Loucy (cell line): ENCODE results near the gene EEFSEC.

ENCODE experiments used
- H2AFZ ChIP-seq: fragments of 200-600 bp; sonication (generic); 2 replicates; pipeline ENCODE4 v1.6.0; 2016; ENCODE audit warnings: antibody characterized with exemption, mild to moderate bottlenecking, low read length, moderate library complexity
- H3F3A ChIP-seq: fragments of 200-600 bp; 2 replicates; pipeline ENCODE4 v1.6.0; 2016; ENCODE audit warnings: antibody characterized with exemption, low read depth, mild to moderate bottlenecking
- H3K27me3 ChIP-seq: fragments of 200-600 bp; sonication (generic); 2 replicates; pipeline ENCODE4 v1.6.1; 2014; ENCODE audit warnings: low read length, mild to moderate bottlenecking; ENCODE audit not compliant: insufficient read depth, poor library complexity, severe bottlenecking
- H3K36me3 ChIP-seq: fragments of 200-600 bp; sonication (generic); 2 replicates; pipeline ENCODE4 v1.6.1; 2016; ENCODE audit warnings: low read length; ENCODE audit not compliant: insufficient read depth
- H3K4me1 ChIP-seq: fragments of 200-600 bp; sonication (generic); 2 replicates; pipeline ENCODE4 v1.5.1; 2014; ENCODE audit warnings: low read length, mild to moderate bottlenecking; ENCODE audit not compliant: insufficient read depth, poor library complexity, severe bottlenecking
- H3K4me2 ChIP-seq: fragments of 200-600 bp; sonication (generic); 2 replicates; pipeline ENCODE4 v1.6.0; 2014; ENCODE audit warnings: antibody characterized with exemption, low read length, low read depth, mild to moderate bottlenecking; ENCODE audit not compliant: poor library complexity, severe bottlenecking
- H3K4me3 ChIP-seq: fragments of 200-600 bp; sonication (generic); 2 replicates; pipeline ENCODE4 v1.5.1; 2014; ENCODE audit warnings: low read length, mild to moderate bottlenecking, mixed read lengths; ENCODE audit not compliant: poor library complexity, severe bottlenecking
- H3K79me2 ChIP-seq: fragments of 200-600 bp; sonication (generic); 2 replicates; pipeline ENCODE4 v1.6.1; 2014; ENCODE audit warnings: low read length; ENCODE audit not compliant: insufficient read depth
- H3K9ac ChIP-seq: fragments of 200-600 bp; sonication (generic); 2 replicates; pipeline ENCODE4 v1.6.0; 2014; ENCODE audit warnings: mild to moderate bottlenecking, low read depth, low read length, moderate library complexity; ENCODE audit not compliant: poor library complexity, severe bottlenecking
- H3K9me2 ChIP-seq: fragments of 200-600 bp; sonication (generic); replicated peaks from 2 replicates; pipeline ENCODE4 v1.6.1; 2016; ENCODE audit warnings: low read depth, low read length, mixed read lengths
- H3K9me3 ChIP-seq: fragments of 200-600 bp; sonication (generic); 2 replicates; pipeline ENCODE4 v1.6.1; 2014; ENCODE audit warnings: mild to moderate bottlenecking, antibody characterized with exemption, low read length, low read depth; ENCODE audit not compliant: insufficient read depth
- H4K20me1 ChIP-seq: fragments of 200-600 bp; sonication (generic); 2 replicates; pipeline ENCODE4 v1.6.0; 2014; ENCODE audit warnings: antibody characterized with exemption, low read length, mild to moderate bottlenecking; ENCODE audit not compliant: insufficient read depth, poor library complexity, severe bottlenecking
- CTCF ChIP-seq: fragments of 200-600 bp; sonication (generic); conservative IDR thresholded peaks from 2 replicates; pipeline ENCODE4 v1.5.1; 2014; ENCODE audit warnings: mild to moderate bottlenecking, antibody characterized with exemption, low read length
- EZH2phosphoT487 ChIP-seq: fragments of 200-600 bp; IDR thresholded peaks from 2 replicates; pipeline ENCODE4 v1.6.1; 2018; ENCODE audit warnings: antibody characterized with exemption, mild to moderate bottlenecking, moderate library complexity, borderline replicate concordance

Gene EEFSEC

DNA sequence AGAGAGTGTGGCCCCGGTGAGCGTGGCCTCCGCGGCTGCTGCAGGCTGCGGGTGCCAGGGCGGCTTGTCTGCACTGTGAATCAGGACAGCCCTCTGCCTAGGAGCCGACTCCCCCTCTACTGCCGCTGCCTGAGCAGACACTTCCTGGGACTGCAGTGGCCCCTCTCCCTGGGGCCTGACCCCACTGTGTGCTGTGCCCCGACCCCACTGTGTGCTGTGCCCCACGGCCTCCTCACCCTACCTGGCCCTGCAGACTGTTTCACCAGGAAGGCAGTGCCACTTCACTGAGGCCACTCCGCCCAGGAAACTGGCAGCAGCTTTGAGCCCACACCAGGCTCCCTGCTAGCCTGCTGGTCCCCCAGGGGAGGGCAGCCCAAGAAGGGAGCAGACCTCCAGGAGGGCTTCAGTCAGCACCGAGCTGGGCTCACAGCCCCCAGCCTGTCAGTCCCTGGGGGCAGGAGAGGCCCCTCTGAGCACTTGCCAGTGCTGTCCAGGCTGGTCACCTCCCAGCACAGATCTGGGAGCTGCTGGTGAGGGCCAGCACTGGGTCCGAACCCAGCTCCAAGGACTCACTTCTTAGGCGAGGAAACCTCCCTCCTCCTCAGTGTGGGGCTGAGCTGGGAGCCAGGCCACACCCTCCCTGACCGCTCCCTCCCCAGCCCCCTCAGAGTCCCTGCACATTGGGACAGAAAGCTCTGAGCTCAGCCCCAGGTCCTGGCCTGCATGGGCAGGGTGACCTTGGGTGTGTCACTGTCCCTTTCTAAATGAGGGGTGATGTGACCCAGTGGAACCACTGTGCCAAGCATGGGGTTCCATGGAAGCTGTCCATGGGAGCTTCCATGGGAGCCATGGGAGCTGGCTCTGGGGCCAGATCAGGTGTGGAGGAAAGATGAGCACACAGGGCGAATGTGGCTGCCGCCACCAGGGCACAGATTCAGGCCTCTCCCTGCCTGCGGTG lies 256.6 kb downstream of the EEFSEC start:
- Histone ChIP-seq H3K9ac (no peak overlapping the region), H3K79me2 (no peaks in the 10 kb centered on the region), H3K4me2 (no peak overlapping the region), H3F3A (no peaks in the 10 kb centered on the region), H3K36me3 (peaks cover 7% of the 10 kb centered on the region; the same call in 1 of the 2 replicates), H3K9me3 (no peaks in the 10 kb centered on the region), H3K9me2 (no peaks in the 10 kb centered on the region), H3K27me3 (no peaks in the 10 kb centered on the region), H3K4me1 (no peaks in the 10 kb centered on the region), H3K4me3 (no peak overlapping the region), H2AFZ (no peak overlapping the region), H4K20me1 (no peaks in the 10 kb centered on the region)
- TF ChIP-seq EZH2phosphoT487 (no peak), CTCF (no peak)

- Histone ChIP-seq H3K4me1 (no peaks in the 10 kb centered on the region), H2AFZ (no peak overlapping the region), H3K9ac (no peak overlapping the region), H3F3A (no peaks in the 10 kb centered on the region), H3K27me3 (no peaks in the 10 kb centered on the region), H3K79me2 (no peaks in the 10 kb centered on the region), H3K9me2 (no peaks in the 10 kb centered on the region), H3K4me2 (no peak overlapping the region), H4K20me1 (no peaks in the 10 kb centered on the region), H3K4me3 (no peak overlapping the region), H3K9me3 (no peaks in the 10 kb centered on the region), H3K36me3 (peaks cover 7% of the 10 kb centered on the region; the same call in 1 of the 2 replicates)
- TF ChIP-seq CTCF (no peak), EZH2phosphoT487 (no peak)
Measured at GRCh38 chr3:128410669-128411573, 257.6 kb downstream of the EEFSEC start.

DNA sequence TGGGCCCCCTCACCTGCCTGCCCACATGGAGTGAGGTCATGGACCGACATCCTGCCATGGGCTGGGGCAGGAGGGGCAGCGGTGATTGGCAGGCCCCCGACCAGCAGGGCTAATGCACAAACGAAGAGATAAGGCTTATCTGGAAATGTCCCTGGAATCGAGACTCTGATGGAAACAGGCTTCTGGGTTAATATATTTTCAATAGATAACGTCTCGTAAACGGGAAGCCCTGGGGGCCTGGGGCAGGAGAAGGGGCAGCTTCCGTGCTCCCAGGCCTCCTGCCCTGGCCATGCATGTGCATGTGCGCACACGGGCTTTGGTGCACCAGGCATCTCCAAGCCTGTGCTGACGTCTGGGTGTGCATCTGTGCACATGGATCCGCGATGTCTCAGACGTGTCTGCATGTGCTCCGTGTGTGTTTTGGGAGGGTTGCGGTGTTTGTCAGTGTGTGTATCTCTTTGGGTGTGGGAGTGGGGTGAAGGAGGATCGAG lies 258.3 kb downstream of the EEFSEC start:
- H3K4me3 ChIP-seq, result no peak overlapping the region
- H3K4me2 ChIP-seq, result no peak overlapping the region
- H3K79me2 ChIP-seq, result no peaks in the 10 kb centered on the region
- peaks cover 7% of the 10 kb centered on the region; the same call in 1 of the 2 replicates for H3K36me3 ChIP-seq
- no peak for TF ChIP-seq EZH2phosphoT487
- TF ChIP-seq CTCF, result no peak
- no peaks in the 10 kb centered on the region for H3K27me3 ChIP-seq
- no peak overlapping the region for H2AFZ ChIP-seq
- no peaks in the 10 kb centered on the region for H3F3A ChIP-seq
- H4K20me1 ChIP-seq, result no peaks in the 10 kb centered on the region
- no peaks in the 10 kb centered on the region for H3K4me1 ChIP-seq
- H3K9ac ChIP-seq, result no peak overlapping the region
- H3K9me3 ChIP-seq, result no peaks in the 10 kb centered on the region
- H3K9me2 ChIP-seq, result no peaks in the 10 kb centered on the region
